Activated naive CD4-positive, alpha-beta T cell treated with anti-CD3 and anti-CD28 coated beads for 36 hours (primary cell): ENCODE results near the gene TLX1. TPM values are rescaled to one million over a fixed set of nuclear protein-coding genes. Genes with fewer than 3 reads are reported as not detected.
A peak's percentile ranks its signal among the peaks of the same experiment; 100 is the strongest.

Experiments used
- CTCF ChIA-PET: fragments of 350-600 bp; sonication (Branson Sonifier 250); formaldehyde crosslinking; loops from one replicate; lab custom pipeline; 2021; ENCODE audit warnings: antibody characterized with exemption; lab: Charles Lee
- DNase-seq: peaks from one replicate; pipeline ENCODE4 v3.0.0-alpha.2; 2020
- H3K27ac Mint-ChIP-seq: one replicate; pipeline ENCODE4 v1.8.0; 2021; ENCODE audit warnings: mild to moderate bottlenecking, mixed read lengths
- H3K27me3 Mint-ChIP-seq: one replicate; pipeline ENCODE4 v1.8.0; 2021; ENCODE audit warnings: low read depth, mixed read lengths
- H3K36me3 Mint-ChIP-seq: one replicate; pipeline ENCODE4 v1.8.0; 2021; ENCODE audit warnings: low read depth, mixed read lengths
- H3K4me1 Mint-ChIP-seq: one replicate; pipeline ENCODE4 v1.8.0; 2021; ENCODE audit warnings: low read depth, mixed read lengths
- H3K4me3 Mint-ChIP-seq: one replicate; pipeline ENCODE4 v1.8.0; 2021; ENCODE audit warnings: mild to moderate bottlenecking, moderate library complexity, mixed read lengths
- H3K9me3 Mint-ChIP-seq: one replicate; pipeline ENCODE4 v1.8.0; 2021; ENCODE audit warnings: mixed read lengths
- intact Hi-C: fragments of 100-400 bp; cut with micrococcal nuclease; formaldehyde crosslinking; loops from one replicate; pipeline ENCODE4 v1.15.1; 2023
- total RNA-seq, 2 experiments: library from RNA; stranded (reverse); gene quantifications; one replicate each; pipeline ENCODE4 v1.2.3, GENCODE V29; 2021

TLX1 gene
- total RNA-seq, 2 experiments from 2014 or later = not detected

- H3K27me3 Mint-ChIP-seq = peaks cover 91% of the 10 kb centered on the region
- intact Hi-C loops = loop anchor here (10.0 kb wide), 1 partner anchor 392 kb away; the partner anchor contains the start of gene PAX2
- H3K4me1 Mint-ChIP-seq = peaks cover 47% of the 10 kb centered on the region
- no peak overlapping the region for H3K27ac Mint-ChIP-seq
- H3K9me3 Mint-ChIP-seq = no peaks in the 10 kb centered on the region
- H3K4me3 Mint-ChIP-seq = no peak overlapping the region
- DNase-seq = no peak
- H3K36me3 Mint-ChIP-seq = no peaks in the 10 kb centered on the region
- CTCF ChIA-PET = interaction anchor here (0.6 kb wide), 1 partner anchor 699 kb away, joined by 4 read pairs; no protein-coding TSS in a partner anchor
These were observed 6.2 kb downstream of the TLX1 start for GRCh38 chr10:101137271-101137670.

- Mint-ChIP-seq H3K27me3 (peaks cover 90% of the 10 kb centered on the region), H3K27ac (no peak overlapping the region), H3K36me3 (no peaks in the 10 kb centered on the region), H3K9me3 (no peaks in the 10 kb centered on the region), H3K4me3 (no peak overlapping the region), H3K4me1 (peaks cover 38% of the 10 kb centered on the region)
- CTCF ChIA-PET = interaction anchor here (0.6 to 6.0 kb wide), 5 partner anchors 10 to 93 kb away, joined by 3 to 364 read pairs (median 5); partner anchors contain the start of gene KAZALD1
- DNase-seq = no peak
- intact Hi-C loops = loop anchor here (10.0 kb wide), 1 partner anchor 394 kb away; the partner anchor contains the start of gene PAX2
These were observed 7.8 kb downstream of the TLX1 start for GRCh38 chr10:101138788-101139420.

GRCh38 chr10:101139421-101139911 is 8.4 kb downstream of the TLX1 start:
- Mint-ChIP-seq H3K27me3 (peaks cover 90% of the 10 kb centered on the region), H3K36me3 (no peaks in the 10 kb centered on the region), H3K4me1 (peaks cover 34% of the 10 kb centered on the region), H3K4me3 (no peak overlapping the region), H3K27ac (no peak overlapping the region), H3K9me3 (no peaks in the 10 kb centered on the region)
- DNase-seq = no peak
- intact Hi-C loops = loop anchor here (10.0 kb wide), 1 partner anchor 395 kb away; the partner anchor contains the start of gene PAX2
- CTCF ChIA-PET = interaction anchor here (0.6 to 6.0 kb wide), 7 partner anchors 10 to 125 kb away, joined by 3 to 364 read pairs (median 5); partner anchors contain the start of gene KAZALD1

GRCh38 chr10:101140084-101140949 is 9.2 kb downstream of the TLX1 start:
- DNase-seq = no peak
- H3K4me1 Mint-ChIP-seq = peaks cover 26% of the 10 kb centered on the region
- no peak overlapping the region for H3K4me3 Mint-ChIP-seq
- no peaks in the 10 kb centered on the region for H3K9me3 Mint-ChIP-seq
- H3K27me3 Mint-ChIP-seq = peaks cover 90% of the 10 kb centered on the region
- CTCF ChIA-PET = interaction anchor here (0.7 to 6.0 kb wide), 12 partner anchors 7 to 126 kb away, joined by 3 to 364 read pairs (median 14); partner anchors contain the start of gene KAZALD1
- intact Hi-C loops = no loop called here
- no peak overlapping the region for H3K27ac Mint-ChIP-seq
- no peaks in the 10 kb centered on the region for H3K36me3 Mint-ChIP-seq

- DNase-seq = no peak
- CTCF ChIA-PET = interaction anchor here (0.6 to 6.0 kb wide), 35 partner anchors 8 to 445 kb away, joined by 3 to 364 read pairs (median 6); partner anchors contain the start of genes KAZALD1 and TLX1
- intact Hi-C loops = no loop called here
- peaks cover 21% of the 10 kb centered on the region for H3K4me1 Mint-ChIP-seq
- H3K4me3 Mint-ChIP-seq = no peak overlapping the region
- no peak overlapping the region for H3K27ac Mint-ChIP-seq
- no peaks in the 10 kb centered on the region for H3K9me3 Mint-ChIP-seq
- H3K36me3 Mint-ChIP-seq = no peaks in the 10 kb centered on the region
- peaks cover 90% of the 10 kb centered on the region for H3K27me3 Mint-ChIP-seq
These were observed 10.0 kb downstream of the TLX1 start for GRCh38 chr10:101140950-101141615.

- DNase-seq = peak; percentile 88
- Mint-ChIP-seq H3K27ac (no peak overlapping the region), H3K4me3 (no peak overlapping the region), H3K27me3 (peaks cover 89% of the 10 kb centered on the region), H3K36me3 (no peaks in the 10 kb centered on the region), H3K4me1 (peaks cover 21% of the 10 kb centered on the region), H3K9me3 (no peaks in the 10 kb centered on the region)
- CTCF ChIA-PET = interaction anchor here (0.6 to 6.0 kb wide), 56 partner anchors 8 to 640 kb away, joined by 3 to 364 read pairs (median 5); partner anchors contain the start of genes KAZALD1, PDZD7, SFXN3 and TLX1
- intact Hi-C loops = loop anchor here (1.0 kb wide), 3 partner anchors 47 to 101 kb away; no protein-coding TSS in a partner anchor
These were observed 10.8 kb downstream of the TLX1 start for GRCh38 chr10:101141616-101142532.

- no peak overlapping the region for H3K4me3 Mint-ChIP-seq
These were observed 11.6 kb downstream of the TLX1 start for GRCh38 chr10:101142533-101143344.

GRCh38 chr10:101143345-101143630 is 12.2 kb downstream of the TLX1 start:
- intact Hi-C loops = no loop called here
- Mint-ChIP-seq H3K27ac (no peak overlapping the region), H3K27me3 (peaks cover 86% of the 10 kb centered on the region), H3K4me3 (no peak overlapping the region), H3K36me3 (no peaks in the 10 kb centered on the region), H3K9me3 (no peaks in the 10 kb centered on the region), H3K4me1 (peaks cover 22% of the 10 kb centered on the region)
- no peak for DNase-seq
- CTCF ChIA-PET = interaction anchor here (0.6 to 6.0 kb wide), 10 partner anchors 9 to 1429 kb away, joined by 3 to 364 read pairs (median 19); partner anchors contain the start of gene KAZALD1

More at GRCh38 chr10:101142533-101143344, 11.6 kb downstream of the TLX1 start:
- Mint-ChIP-seq H3K36me3 (no peaks in the 10 kb centered on the region), H3K27me3 (peaks cover 89% of the 10 kb centered on the region), H3K4me1 (peaks cover 22% of the 10 kb centered on the region), H3K27ac (no peak overlapping the region), H3K9me3 (no peaks in the 10 kb centered on the region)
- intact Hi-C loops = loop anchor here (1.0 kb wide), 3 partner anchors 47 to 101 kb away; no protein-coding TSS in a partner anchor
- no peak for DNase-seq
- CTCF ChIA-PET = interaction anchor here (0.6 to 6.0 kb wide), 50 partner anchors 9 to 1429 kb away, joined by 3 to 364 read pairs (median 5); partner anchors contain the start of genes KAZALD1, PDZD7, SFXN3 and TLX1

GRCh38 chr10:101144053-101144452 is 13.0 kb downstream of the TLX1 start:
- no peak overlapping the region for H3K4me3 Mint-ChIP-seq
- H3K27ac Mint-ChIP-seq = no peak overlapping the region
- intact Hi-C loops = no loop called here
- peaks cover 19% of the 10 kb centered on the region for H3K4me1 Mint-ChIP-seq
- no peak for DNase-seq
- peaks cover 83% of the 10 kb centered on the region for H3K27me3 Mint-ChIP-seq
- H3K36me3 Mint-ChIP-seq = no peaks in the 10 kb centered on the region
- CTCF ChIA-PET = interaction anchor here (3.1 to 6.0 kb wide), 4 partner anchors 22 to 102 kb away, joined by 19 to 364 read pairs (median 42); partner anchors contain the start of gene KAZALD1
- H3K9me3 Mint-ChIP-seq = no peaks in the 10 kb centered on the region

- Mint-ChIP-seq H3K36me3 (no peaks in the 10 kb centered on the region), H3K4me3 (no peak overlapping the region), H3K27ac (no peak overlapping the region), H3K9me3 (no peaks in the 10 kb centered on the region), H3K27me3 (peaks cover 79% of the 10 kb centered on the region), H3K4me1 (peaks cover 13% of the 10 kb centered on the region)
- no peak for DNase-seq
- CTCF ChIA-PET = interaction anchor here (1.0 to 5.8 kb wide), 2 partner anchors 49 to 104 kb away, joined by 4 to 45 read pairs; no protein-coding TSS in a partner anchor
- intact Hi-C loops = no loop called here
These were observed 14.0 kb downstream of the TLX1 start for GRCh38 chr10:101145145-101145544.
